K562 (cell line): ENCODE results near the gene ZSWIM7.

Experiments
- CTCF ChIP-seq, 3 experiments: IDR thresholded peaks in 2 of 3; conservative IDR thresholded peaks in 1 of 3; 2 replicates each; pipeline ENCODE4 v1.5.1; 2011 to 2012; ENCODE audit warnings: low read length in 3 of 3, mild to moderate bottlenecking in 3 of 3, control low read depth in 2 of 3, improper control_type of control experiment in 1 of 3, inconsistent platforms in 1 of 3, low read depth in 1 of 3, mixed read lengths in 1 of 3, moderate library complexity in 1 of 3; ENCODE audit not compliant: insufficient read depth in 2 of 3
- E2F1 ChIP-seq: sonication (generic); formaldehyde crosslinking; IDR thresholded peaks from 2 replicates; pipeline ENCODE4 v1.8.1; 2023; ENCODE audit warnings: mild to moderate bottlenecking, missing genetic modification reagents, moderate library complexity
- MAFG ChIP-seq: fragments of 450-650 bp; conservative IDR thresholded peaks from 2 replicates; pipeline ENCODE4 v1.6.1; 2016; ENCODE audit warnings: missing genetic modification characterization, missing compliant biosample characterization
- POLR2AphosphoS2 ChIP-seq: IDR thresholded peaks from 2 replicates; pipeline ENCODE4 v1.6.1; 2012; ENCODE audit warnings: low read length, improper control_type of control experiment
- SMAD3 ChIP-seq: fragments of 450-650 bp; formaldehyde crosslinking; conservative IDR thresholded peaks from 2 replicates; pipeline ENCODE4 v1.4.0; 2020; ENCODE audit warnings: mild to moderate bottlenecking
- ZNF232 ChIP-seq: sonication (generic); formaldehyde crosslinking; IDR thresholded peaks from 2 replicates; pipeline ENCODE4 v1.8.0; 2022; ENCODE audit warnings: mild to moderate bottlenecking, missing genetic modification reagents

GRCh38 chr17:15943971-15944758 is 55.3 kb downstream of the ZSWIM7 start:
- TF ChIP-seq CTCF (IDR thresholded peaks at IDR 0.05 in 2 of 3, conservative IDR thresholded peaks at IDR 0.05 in 1 of 3; ENCODE audit: insufficient read depth in 2 of 3, low read depth in 1 of 3, low read length in 3 of 3) (no peak), ZNF232 (CRISPR knock-in tag) (no peak), SMAD3 (CRISPR knock-in tag) (no peak), MAFG (tag) (no peak), POLR2AphosphoS2 (no peak), E2F1 (CRISPR knock-in tag) (no peak)
